GM20000 (cell line): ENCODE data around the gene PACRG.

Experiments
- DNase-seq: peaks from one replicate; pipeline ENCODE4 v3.0.0; 2012; ENCODE audit warnings: low spot score
- CTCF ChIP-seq: IDR thresholded peaks from 2 replicates; pipeline ENCODE4 v1.5.1; 2012; ENCODE audit warnings: mild to moderate bottlenecking, control low read depth; ENCODE audit errors: extremely low read depth, missing control alignments

The PACRG gene

GRCh38 chr6:163308629-163309440 is 581.1 kb downstream of the PACRG start:
- DNase-seq: no peak

GRCh38 chr6:163309491-163310026 is 581.8 kb downstream of the PACRG start:
- TF ChIP-seq CTCF: no peak
- no peak for DNase-seq

More at GRCh38 chr6:163308629-163309440, 581.1 kb downstream of the PACRG start:
- no peak for TF ChIP-seq CTCF

- TF ChIP-seq CTCF: no peak
- DNase-seq: no peak
Measured at GRCh38 chr6:163310096-163310972, 582.6 kb downstream of the PACRG start.

GRCh38 chr6:163310973-163311383 is 583.2 kb downstream of the PACRG start:
- TF ChIP-seq CTCF: no peak
- DNase-seq: no peak

- TF ChIP-seq CTCF: no peak
- DNase-seq: no peak
Measured at GRCh38 chr6:163311830-163312229, 584.1 kb downstream of the PACRG start.

GRCh38 chr6:163313566-163313965 is 585.8 kb downstream of the PACRG start:
- TF ChIP-seq CTCF: no peak
- DNase-seq: no peak

- no peak for TF ChIP-seq CTCF
- DNase-seq: no peak
Measured at GRCh38 chr6:163313981-163314380, 586.2 kb downstream of the PACRG start.
